BJ (cell line): ENCODE results near the gene SBK3. TPM values are rescaled to one million over a fixed set of nuclear protein-coding genes. Genes with fewer than 3 reads are reported as not detected.
A peak's percentile ranks its signal among the peaks of the same experiment; 100 is the strongest.
"Not testable (repeated sequence)": the region's sequence is repeated elsewhere in the genome, so short reads cannot be mapped to it uniquely, and the experiment has no call there.

Experiments
- CTCF ChIA-PET: fragments of 350-600 bp; formaldehyde crosslinking; extraction: SDS; loops from one replicate; lab custom pipeline; 2021; ENCODE audit warnings: antibody characterized with exemption, inconsistent platforms; lab: Yijun Ruan, JAX
- POLR2A ChIA-PET: fragments of 300-600 bp; sonication (Branson Sonifier 250); formaldehyde crosslinking; extraction: SDS; loops from one replicate; lab custom pipeline; 2021; ENCODE audit warnings: antibody characterized with exemption; lab: Charles Lee
- DNase-seq: peaks from one replicate; pipeline ENCODE4 v3.0.0-alpha.2; 2011; ENCODE audit warnings: low read depth
- H3K27me3 ChIP-seq: 2 replicates; pipeline ENCODE4 v1.6.0; 2011; ENCODE audit warnings: low read length; ENCODE audit not compliant: control insufficient read depth, insufficient read depth
- H3K36me3 ChIP-seq: 2 replicates; pipeline ENCODE4 v1.5.1; 2011; ENCODE audit warnings: low read length; ENCODE audit not compliant: control insufficient read depth, insufficient read depth
- H3K4me3 ChIP-seq: 2 replicates; pipeline ENCODE4 v1.5.1; 2011; ENCODE audit warnings: low read depth, mild to moderate bottlenecking, control low read depth, low read length
- polyA plus RNA-seq: library from polyadenylated mRNA; depleted of rRNA; stranded (reverse); fragments of >200 nt; gene quantifications from 2 replicates; pipeline ENCODE4 v1.2.3, GENCODE V29; 2011
- TF ChIP-seq, protein P1 (sequence below): IDR thresholded peaks from 2 replicates; pipeline ENCODE4 v1.5.1; 2011; ENCODE audit warnings: low read depth, mild to moderate bottlenecking, control low read depth, inconsistent platforms, low read length, moderate library complexity; ENCODE audit not compliant: insufficient read depth

SBK3 gene
- polyA plus RNA-seq, 1 experiment: 0.11 TPM

DNA sequence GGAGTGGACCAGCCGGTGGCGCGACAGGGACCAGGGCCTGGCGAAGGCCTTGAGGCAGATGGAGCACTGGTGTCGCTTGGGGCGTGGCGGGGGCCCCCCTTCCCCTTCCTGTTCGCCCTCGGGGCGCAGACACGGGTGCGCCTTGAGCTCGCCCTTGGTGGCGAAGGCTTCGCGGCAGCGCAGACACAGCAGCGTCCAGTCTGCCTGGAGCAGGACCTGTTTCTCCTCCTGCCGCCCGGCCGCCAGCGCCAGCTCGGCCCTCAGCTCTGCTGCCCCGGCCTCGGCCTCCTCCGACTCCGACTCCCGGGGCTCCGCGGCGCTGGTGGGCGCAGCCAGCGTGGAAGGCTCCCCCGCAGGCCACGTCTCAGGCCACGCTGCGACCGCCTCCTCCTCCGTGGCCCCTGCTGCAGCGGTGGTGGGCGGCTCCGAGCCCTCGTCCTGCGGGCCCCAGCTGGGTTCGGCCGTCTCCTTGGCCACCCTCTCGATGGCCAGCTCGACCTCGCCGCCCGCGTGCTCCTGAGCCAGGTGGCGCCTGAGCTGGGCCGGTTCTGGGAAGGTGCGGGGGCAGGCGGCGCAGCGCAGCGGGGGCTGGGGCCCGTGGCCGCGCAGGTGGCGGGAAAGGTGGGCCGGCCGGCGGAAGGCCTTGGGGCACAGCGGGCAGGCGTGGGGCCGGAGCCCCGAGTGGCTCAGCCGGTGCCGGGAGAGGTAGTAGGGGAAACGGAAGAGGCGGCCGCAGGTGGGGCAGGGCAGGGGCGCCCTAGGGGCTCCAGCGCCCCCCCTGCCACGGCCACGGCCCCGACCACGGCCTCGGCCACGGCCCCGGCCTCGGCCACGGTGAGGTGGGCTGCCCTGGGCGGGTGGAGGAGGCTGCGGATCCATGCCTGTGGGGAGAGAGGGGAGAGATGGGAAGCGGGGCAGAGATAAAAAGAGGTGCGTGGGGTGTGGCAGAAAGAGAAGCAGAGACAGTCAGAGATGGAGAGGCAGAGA is 33.7 kb upstream of the SBK3 start:
- no peak for DNase-seq
- peak overlapping the region; percentile 97 for H3K4me3 ChIP-seq
- ChIA-PET CTCF (no interaction called here), POLR2A (no interaction called here)
- TF ChIP-seq, protein P1, sequence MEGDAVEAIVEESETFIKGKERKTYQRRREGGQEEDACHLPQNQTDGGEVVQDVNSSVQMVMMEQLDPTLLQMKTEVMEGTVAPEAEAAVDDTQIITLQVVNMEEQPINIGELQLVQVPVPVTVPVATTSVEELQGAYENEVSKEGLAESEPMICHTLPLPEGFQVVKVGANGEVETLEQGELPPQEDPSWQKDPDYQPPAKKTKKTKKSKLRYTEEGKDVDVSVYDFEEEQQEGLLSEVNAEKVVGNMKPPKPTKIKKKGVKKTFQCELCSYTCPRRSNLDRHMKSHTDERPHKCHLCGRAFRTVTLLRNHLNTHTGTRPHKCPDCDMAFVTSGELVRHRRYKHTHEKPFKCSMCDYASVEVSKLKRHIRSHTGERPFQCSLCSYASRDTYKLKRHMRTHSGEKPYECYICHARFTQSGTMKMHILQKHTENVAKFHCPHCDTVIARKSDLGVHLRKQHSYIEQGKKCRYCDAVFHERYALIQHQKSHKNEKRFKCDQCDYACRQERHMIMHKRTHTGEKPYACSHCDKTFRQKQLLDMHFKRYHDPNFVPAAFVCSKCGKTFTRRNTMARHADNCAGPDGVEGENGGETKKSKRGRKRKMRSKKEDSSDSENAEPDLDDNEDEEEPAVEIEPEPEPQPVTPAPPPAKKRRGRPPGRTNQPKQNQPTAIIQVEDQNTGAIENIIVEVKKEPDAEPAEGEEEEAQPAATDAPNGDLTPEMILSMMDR: no peak
- H3K27me3 ChIP-seq: no peaks in the 10 kb centered on the region
- H3K36me3 ChIP-seq: peaks cover 3% of the 10 kb centered on the region

DNA sequence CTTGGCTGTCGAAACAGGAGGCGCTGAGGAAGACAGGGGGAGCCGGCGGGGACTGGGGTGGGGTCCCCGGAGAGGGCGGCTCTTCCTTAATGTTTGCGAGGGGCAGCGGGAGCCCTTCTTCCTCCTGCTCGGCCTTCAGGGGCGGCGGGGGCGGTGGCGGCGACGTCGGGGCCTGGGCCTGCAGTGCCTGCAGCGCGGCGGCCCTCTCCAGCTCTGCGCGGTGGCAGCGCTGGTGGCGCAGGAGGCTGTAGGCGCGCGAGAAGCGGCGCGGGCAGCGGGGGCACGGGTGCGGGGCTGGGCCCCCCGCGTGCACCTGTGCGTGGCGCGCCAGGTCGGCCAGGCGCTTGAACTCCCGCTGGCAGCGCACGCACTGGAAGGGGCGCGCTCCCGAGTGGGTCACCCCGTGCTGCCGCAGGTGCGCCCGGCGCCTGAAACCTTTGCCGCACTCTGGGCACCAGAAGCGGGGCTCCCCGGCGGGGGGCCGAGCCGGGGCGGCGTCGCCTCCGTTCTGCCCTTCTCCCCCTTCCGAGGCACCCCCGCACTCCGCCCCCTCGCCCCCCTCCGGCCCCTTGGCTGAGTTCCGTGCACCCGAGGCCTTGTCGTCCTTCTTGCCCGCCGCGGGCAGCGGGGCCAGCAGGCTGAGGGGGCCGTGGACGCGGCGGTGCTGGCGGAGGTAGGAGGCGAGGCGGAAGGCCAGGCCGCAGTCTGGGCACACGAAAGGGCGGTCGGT is 32.9 kb upstream of the SBK3 start:
- no peak overlapping the region for H3K4me3 ChIP-seq
- CTCF ChIA-PET: no interaction called here
- TF ChIP-seq, protein P1: no peak
- H3K27me3 ChIP-seq: no peaks in the 10 kb centered on the region
- H3K36me3 ChIP-seq: peaks cover 3% of the 10 kb centered on the region
- DNase-seq: no peak
- POLR2A ChIA-PET: no interaction called here

GRCh38 chr19:55576746-55577145 is 31.4 kb upstream of the SBK3 start:
- TF ChIP-seq, protein P1: no peak
- Histone ChIP-seq H3K36me3 (peaks cover 3% of the 10 kb centered on the region), H3K27me3 (no peaks in the 10 kb centered on the region), H3K4me3 (no peak overlapping the region)
- DNase-seq: no peak
- ChIA-PET POLR2A (interaction anchor here (0.7 kb wide), 1 partner anchor 30 kb away, joined by 7 read pairs; no protein-coding TSS in a partner anchor), CTCF (interaction anchor here (0.8 kb wide), 1 partner anchor 24 kb away, joined by 3 read pairs; no protein-coding TSS in a partner anchor)

GRCh38 chr19:55573929-55574328 is 28.6 kb upstream of the SBK3 start:
- DNase-seq, H3K36me3 ChIP-seq, H3K4me3 ChIP-seq, POLR2A ChIA-PET, H3K27me3 ChIP-seq: not testable (repeated sequence)
- CTCF ChIA-PET: interaction anchor here (1.1 to 1.2 kb wide), 2 partner anchors 32 to 70 kb away, joined by 3 read pairs; partner anchors contain the start of gene ZNF865

DNA sequence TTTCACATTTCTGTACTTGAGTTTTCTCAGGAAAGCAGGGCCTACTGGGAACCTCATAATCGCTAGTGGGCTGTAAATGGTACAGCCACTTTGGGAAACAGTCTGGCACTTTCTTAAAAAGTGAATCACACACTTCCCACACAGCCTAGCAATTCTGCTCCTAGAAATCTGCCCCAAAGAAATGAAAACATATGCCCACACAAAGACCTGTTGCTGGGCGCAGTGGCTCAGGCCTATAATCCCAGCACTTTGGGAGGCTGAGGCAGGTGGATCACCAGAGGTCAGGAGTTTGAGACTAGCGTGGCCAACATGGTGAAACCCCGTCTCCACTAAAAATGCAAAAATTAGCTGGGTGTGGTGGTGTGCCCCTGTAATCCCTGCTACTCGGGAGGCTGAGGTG is 24.1 kb upstream of the SBK3 start:
- H3K36me3 ChIP-seq, H3K27me3 ChIP-seq, DNase-seq, H3K4me3 ChIP-seq, CTCF ChIA-PET, POLR2A ChIA-PET: not testable (repeated sequence)
